Uterus (tissue), 4 donors: Measurements from ENCODE around the gene CD5L. TPM values are rescaled to one million over a fixed set of nuclear protein-coding genes. Genes with fewer than 3 reads are reported as not detected.

ENCODE experiments used
- DNase-seq, 2 donors: peaks; one replicate each; pipeline ENCODE4 v3.0.0-alpha.2; 2019 to 2020
- H3K27ac ChIP-seq, 2 donors: fragments of 200-600 bp; sonication (generic); 1 replicate in 1 of 2; 2 replicates in 1 of 2; pipeline ENCODE4 v1.5.1; 2016 to 2018
- H3K27me3 ChIP-seq, 2 donors: fragments of 200-600 bp; sonication (generic); one replicate each; pipeline ENCODE4 v1.5.1; 2018 to 2019; ENCODE audit warnings: control low read depth in 1 of 2
- H3K36me3 ChIP-seq, 2 donors: fragments of 200-600 bp; sonication (generic); one replicate each; pipeline ENCODE4 v1.5.1; 2019; ENCODE audit warnings: control low read depth in 1 of 2
- H3K4me1 ChIP-seq, 2 donors: fragments of 200-600 bp; sonication (generic); one replicate each; pipeline ENCODE4 v1.5.1; 2018 to 2019; ENCODE audit warnings: control low read depth in 1 of 2
- H3K4me3 ChIP-seq, 2 donors: fragments of 200-600 bp; sonication (generic); 1 replicate in 1 of 2; 2 replicates in 1 of 2; pipeline ENCODE4 v1.5.1; 2018 to 2019; ENCODE audit warnings: mild to moderate bottlenecking in 1 of 2
- H3K9me3 ChIP-seq, 2 donors: fragments of 200-600 bp; sonication (generic); one replicate each; pipeline ENCODE4 v1.5.1; 2019; ENCODE audit warnings: control low read depth in 1 of 2
- CTCF ChIP-seq, 4 experiments: fragments of 200-600 bp in 2 of 4; fragments of 450-650 bp in 2 of 4; sonication (generic) in 2 of 4; IDR thresholded peaks; one replicate each; pipeline ENCODE4 v1.5.1; 2016 to 2019; ENCODE audit warnings: antibody characterized with exemption in 4 of 4, mild to moderate bottlenecking in 2 of 4, moderate library complexity in 1 of 4
- POLR2A ChIP-seq, 2 donors: fragments of 450-650 bp; IDR thresholded peaks; one replicate each; pipeline ENCODE4 v1.6.1; 2016; ENCODE audit warnings: antibody characterized with exemption in 2 of 2, mild to moderate bottlenecking in 1 of 2, moderate library complexity in 1 of 2
- intact Hi-C: fragments of 100-400 bp; cut with DNase I; formaldehyde crosslinking; loops from one replicate; pipeline ENCODE4 v1.15.1; 2023; ENCODE audit warnings: low total_unique reads
- small RNA-seq: library from RNA; depleted of rRNA; stranded (forward); fragments of <200 nt; gene quantifications from one replicate; pipeline ENCODE3, GENCODE V24; 2016
- total RNA-seq, 4 donors: library from RNA; depleted of rRNA in 3 of 4; stranded (reverse); fragments of >200 nt in 3 of 4; gene quantifications; one replicate each; pipeline versions ENCODE4 v1.1.0 to v1.2.4, GENCODE V29; 2014 to 2023
- donor health status: DM: yes; HTN: yes; CAD: no.

CD5L gene
- total RNA-seq, 4 donors from 2014 or later, result not detected

- intact Hi-C loops, result no loop called here
These were observed 43.4 kb downstream of the CD5L start for GRCh38 chr1:157798211-157798610.

DNA sequence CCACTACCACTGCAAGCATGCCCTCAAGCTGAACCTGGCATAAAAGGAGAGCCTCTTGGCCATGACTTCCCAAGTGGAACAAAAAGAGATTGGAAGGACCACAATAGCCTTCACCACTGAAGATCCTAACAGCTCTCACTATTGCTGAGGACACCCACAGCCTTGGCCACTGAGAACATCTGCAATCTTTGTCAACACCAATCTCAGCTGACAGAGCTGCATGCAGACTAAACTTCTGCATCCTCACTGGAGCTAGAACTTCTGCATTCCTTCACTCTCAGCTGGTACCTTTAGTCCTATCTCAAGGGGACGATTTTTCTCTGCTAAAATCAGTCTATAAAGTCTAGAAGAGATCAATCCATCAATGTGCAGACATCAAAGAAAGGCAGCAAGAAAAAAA is 56.4 kb downstream of the CD5L start:
- Histone ChIP-seq H3K4me3 (no peak overlapping the region), H3K27me3 (no peaks in the 10 kb centered on the region), H3K4me1 (no peaks in the 10 kb centered on the region), H3K27ac (no peak overlapping the region), H3K9me3 (no peaks in the 10 kb centered on the region), H3K36me3 (no peaks in the 10 kb centered on the region)
- no peak for TF ChIP-seq POLR2A (IDR thresholded peaks at IDR 0.05)
- no peak for TF ChIP-seq CTCF (IDR thresholded peaks at IDR 0.05)
- DNase-seq, result no peak
- intact Hi-C loops, result no loop called here

More at GRCh38 chr1:157798211-157798610, 43.4 kb downstream of the CD5L start:
- no peak overlapping the region for H3K27ac ChIP-seq
- no peaks in the 10 kb centered on the region for H3K9me3 ChIP-seq
- no peaks in the 10 kb centered on the region for H3K36me3 ChIP-seq
- H3K27me3 ChIP-seq, result no peaks in the 10 kb centered on the region
- H3K4me3 ChIP-seq, result no peak overlapping the region
- TF ChIP-seq CTCF (IDR thresholded peaks at IDR 0.05), result no peak
- TF ChIP-seq POLR2A (IDR thresholded peaks at IDR 0.05), result no peak
- H3K4me1 ChIP-seq, result no peaks in the 10 kb centered on the region
- DNase-seq, result no peak

DNA sequence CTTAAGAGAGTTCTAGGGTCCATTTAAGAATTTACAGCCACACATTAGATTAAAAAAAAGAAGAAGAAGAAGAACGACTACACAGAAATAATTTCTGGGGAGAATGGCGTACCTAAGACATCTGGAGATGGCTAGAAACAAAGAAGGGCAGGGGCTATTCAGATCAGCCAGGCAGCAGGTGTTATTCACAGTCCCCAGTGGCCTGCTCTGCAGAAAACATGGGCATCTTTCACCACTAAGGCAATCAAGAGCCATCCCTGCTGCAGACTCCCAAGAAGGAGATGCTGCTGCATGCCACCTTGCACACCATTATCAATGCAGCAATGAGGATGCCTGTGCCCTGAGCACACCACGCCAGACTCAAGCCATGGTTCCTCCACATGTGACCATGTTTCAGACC is 56.8 kb downstream of the CD5L start:
- no peak overlapping the region for H3K4me3 ChIP-seq
- TF ChIP-seq POLR2A (IDR thresholded peaks at IDR 0.05) (no peak), CTCF (IDR thresholded peaks at IDR 0.05) (no peak)
- no peak for DNase-seq
- no peak overlapping the region for H3K27ac ChIP-seq
- no peaks in the 10 kb centered on the region for H3K36me3 ChIP-seq
- no peaks in the 10 kb centered on the region for H3K4me1 ChIP-seq
- no peaks in the 10 kb centered on the region for H3K9me3 ChIP-seq
- intact Hi-C loops, result no loop called here
- no peaks in the 10 kb centered on the region for H3K27me3 ChIP-seq

GRCh38 chr1:157782931-157783330 is 58.7 kb downstream of the CD5L start:
- Histone ChIP-seq H3K36me3 (no peaks in the 10 kb centered on the region), H3K4me3 (no peak overlapping the region), H3K9me3 (no peaks in the 10 kb centered on the region), H3K4me1 (no peaks in the 10 kb centered on the region), H3K27ac (no peak overlapping the region), H3K27me3 (no peaks in the 10 kb centered on the region)
- DNase-seq, result no peak
- no peak for TF ChIP-seq POLR2A (IDR thresholded peaks at IDR 0.05)
- no peak for TF ChIP-seq CTCF (IDR thresholded peaks at IDR 0.05)
- intact Hi-C loops, result no loop called here

DNA sequence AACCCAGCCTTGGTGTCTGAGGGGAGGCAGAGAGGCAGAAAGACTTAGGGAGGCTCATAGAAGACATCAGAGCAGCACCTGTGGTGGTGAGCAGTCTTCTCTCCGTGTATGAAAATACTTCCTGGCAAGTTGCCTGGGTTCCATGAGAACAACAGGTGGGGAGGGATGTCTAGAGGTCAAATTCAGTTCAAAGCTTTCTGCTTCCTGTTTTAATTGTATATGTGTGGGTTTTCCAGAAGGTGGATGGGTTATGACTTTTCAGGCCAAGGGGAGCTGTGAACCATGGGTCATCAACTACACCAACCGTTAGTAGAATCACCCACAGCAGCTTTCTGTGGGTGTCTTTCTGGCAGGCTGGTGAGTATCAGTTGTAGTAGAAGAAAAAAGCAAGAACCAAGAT is 60.6 kb downstream of the CD5L start:
- no peaks in the 10 kb centered on the region for H3K9me3 ChIP-seq
- DNase-seq, result no peak
- TF ChIP-seq CTCF (IDR thresholded peaks at IDR 0.05), result no peak
- no peak for TF ChIP-seq POLR2A (IDR thresholded peaks at IDR 0.05)
- H3K27me3 ChIP-seq, result no peaks in the 10 kb centered on the region
- no peaks in the 10 kb centered on the region for H3K4me1 ChIP-seq
- H3K36me3 ChIP-seq, result no peaks in the 10 kb centered on the region
- no peak overlapping the region for H3K27ac ChIP-seq
- intact Hi-C loops, result no loop called here
- H3K4me3 ChIP-seq, result no peak overlapping the region

Small RNA genes within 50 kb of the gene (small RNA-seq; reads per million reads assigned to genes)
- not detected for gene MRPS21P2

Other genes starting within 250 kb of the CD5L start
- not detected for gene FCRL4, start 243.7 kb downstream of the CD5L start, total RNA-seq
- under 1 TPM in 1 of 4 donors, not detected in 3; 0.21 TPM for gene FCRL3, start 141.0 kb downstream of the CD5L start, total RNA-seq
- gene FCRL2, start 64.7 kb downstream of the CD5L start, total RNA-seq, result under 1 TPM; 0.51 to 0.67 (median 0.57) TPM
- gene FCRL1, start 21.7 kb downstream of the CD5L start, total RNA-seq, result 1 to 10 TPM in 1 of 4 donors, under 1 TPM in 1, not detected in 2; 0.27 to 1.1 TPM
- gene KIRREL1, start 151.8 kb upstream of the CD5L start, total RNA-seq, result 100 to 1,000 TPM in 1 of 4 donors, 10 to 100 TPM in 3; 34.1 to 102 (median 57.4) TPM